ENCODE results near the gene RPS6KA2. TPM values are rescaled to one million over a fixed set of nuclear protein-coding genes. Genes with fewer than 3 reads are reported as not detected.

RPS6KA2 gene
- polyA plus RNA-seq, 1 experiment, result 70.9 TPM

GRCh38 chr6:166471797-166472260 is 155.2 kb downstream of the RPS6KA2 start:
- H3K4me3 ChIP-seq (ENCODE audit: low read depth, low read length), result no peak overlapping the region
- CTCF ChIA-PET, result no interaction called here
- POLR2A ChIA-PET, result no interaction called here
- no peak for TF ChIP-seq CTCF (IDR thresholded peaks at IDR 0.05; ENCODE audit: low read depth, low read length)
- H3K27ac ChIP-seq (ENCODE audit: low read depth, low read length), result no peak overlapping the region
- no peaks in the 10 kb centered on the region; the same call in 1 of the 2 replicates for H3K9me3 ChIP-seq (ENCODE audit: control insufficient read depth, insufficient read depth, low read length)
- H3K27me3 ChIP-seq (ENCODE audit: control insufficient read depth, insufficient read depth, low read length), result no peaks in the 10 kb centered on the region
- DNase-seq (ENCODE audit: low read depth, low spot score), result no peak

GRCh38 chr6:166470863-166471410 is 156.1 kb downstream of the RPS6KA2 start:
- Histone ChIP-seq H3K9me3 (ENCODE audit: control insufficient read depth, insufficient read depth, low read length) (no peaks in the 10 kb centered on the region; the same call in 1 of the 2 replicates), H3K27ac (ENCODE audit: low read depth, low read length) (no peak overlapping the region), H3K27me3 (ENCODE audit: control insufficient read depth, insufficient read depth, low read length) (no peaks in the 10 kb centered on the region), H3K4me3 (ENCODE audit: low read depth, low read length) (no peak overlapping the region)
- POLR2A ChIA-PET, result no interaction called here
- CTCF ChIA-PET, result no interaction called here
- DNase-seq (ENCODE audit: low read depth, low spot score), result no peak
- no peak for TF ChIP-seq CTCF (IDR thresholded peaks at IDR 0.05; ENCODE audit: low read depth, low read length)

GRCh38 chr6:166470029-166470862 is 156.8 kb downstream of the RPS6KA2 start:
- Histone ChIP-seq H3K27me3 (ENCODE audit: control insufficient read depth, insufficient read depth, low read length) (no peaks in the 10 kb centered on the region), H3K27ac (ENCODE audit: low read depth, low read length) (no peak overlapping the region), H3K9me3 (ENCODE audit: control insufficient read depth, insufficient read depth, low read length) (no peaks in the 10 kb centered on the region; the same call in 1 of the 2 replicates), H3K4me3 (ENCODE audit: low read depth, low read length) (no peak overlapping the region)
- no peak for TF ChIP-seq CTCF (IDR thresholded peaks at IDR 0.05; ENCODE audit: low read depth, low read length)
- no peak for DNase-seq (ENCODE audit: low read depth, low spot score)
- ChIA-PET CTCF (no interaction called here), POLR2A (no interaction called here)

- no peak for DNase-seq (ENCODE audit: low read depth, low spot score)
- H3K27me3 ChIP-seq (ENCODE audit: control insufficient read depth, insufficient read depth, low read length), result no peaks in the 10 kb centered on the region
- CTCF ChIA-PET, result no interaction called here
- POLR2A ChIA-PET, result interaction anchor here (0.6 kb wide), 1 partner anchor 21 kb away, joined by 3 read pairs; no protein-coding TSS in a partner anchor
- TF ChIP-seq CTCF (IDR thresholded peaks at IDR 0.05; ENCODE audit: low read depth, low read length), result no peak
- no peaks in the 10 kb centered on the region; the same call in 1 of the 2 replicates for H3K9me3 ChIP-seq (ENCODE audit: control insufficient read depth, insufficient read depth, low read length)
- no peak overlapping the region for H3K27ac ChIP-seq (ENCODE audit: low read depth, low read length)
- H3K4me3 ChIP-seq (ENCODE audit: low read depth, low read length), result no peak overlapping the region
Measured at GRCh38 chr6:166469426-166469961, 157.6 kb downstream of the RPS6KA2 start.

Data from AG04450 (cell line).